HepG2 (cell line): ENCODE data around the gene GJD3. TPM values are rescaled to one million over a fixed set of nuclear protein-coding genes. Genes with fewer than 3 reads are reported as not detected.

Experiments used
- AHR ChIP-seq: IDR thresholded peaks from 2 replicates; pipeline ENCODE4 v1.6.1; 2018; ENCODE audit warnings: missing genetic modification reagents, missing compliant biosample characterization
- KLF11 ChIP-seq: IDR thresholded peaks from 2 replicates; pipeline ENCODE4 v1.6.1; 2016; ENCODE audit warnings: missing compliant biosample characterization
- NFYC ChIP-seq: IDR thresholded peaks from 2 replicates; pipeline ENCODE4 v1.6.1; 2016; ENCODE audit warnings: missing genetic modification reagents, missing compliant biosample characterization
- PAWR ChIP-seq: sonication (generic); formaldehyde crosslinking; IDR thresholded peaks from 2 replicates; pipeline ENCODE4 v1.4.0; 2020; ENCODE audit warnings: missing genetic modification reagents, mild to moderate bottlenecking, borderline replicate concordance
- SIN3A ChIP-seq: IDR thresholded peaks from 2 replicates; pipeline ENCODE4 v1.6.1; 2011; ENCODE audit warnings: low read depth, mild to moderate bottlenecking, control low read depth, low read length, borderline replicate concordance
- SP1 ChIP-seq, 2 experiments: fragments of 450-650 bp in 1 of 2; sonication (generic) in 1 of 2; formaldehyde crosslinking in 1 of 2; IDR thresholded peaks; 2 replicates each; pipeline versions ENCODE4 v1.4.0 to v1.6.1; 2016 to 2020; ENCODE audit warnings: missing genetic modification reagents in 1 of 2
- ZBTB7B ChIP-seq: sonication (generic); formaldehyde crosslinking; IDR thresholded peaks from 2 replicates; pipeline ENCODE4 v1.4.0; 2020; ENCODE audit warnings: missing genetic modification reagents
- ZNF296 ChIP-seq: sonication (generic); formaldehyde crosslinking; conservative IDR thresholded peaks from 2 replicates; pipeline ENCODE4 v1.5.0; 2020; ENCODE audit warnings: mild to moderate bottlenecking, missing genetic modification reagents
- ZNF350 ChIP-seq: sonication (generic); formaldehyde crosslinking; IDR thresholded peaks from 2 replicates; pipeline ENCODE4 v1.4.0; 2020; ENCODE audit warnings: mild to moderate bottlenecking, low read depth, missing genetic modification reagents, borderline replicate concordance
- ZNF672 ChIP-seq: sonication (generic); formaldehyde crosslinking; IDR thresholded peaks from 2 replicates; pipeline ENCODE4 v1.8.1; 2022; ENCODE audit warnings: missing genetic modification reagents
- ZNF678 ChIP-seq: sonication (generic); formaldehyde crosslinking; IDR thresholded peaks from 2 replicates; pipeline ENCODE4 v1.4.0; 2020; ENCODE audit warnings: mild to moderate bottlenecking, missing genetic modification reagents
- ZNF772 ChIP-seq: sonication (generic); formaldehyde crosslinking; IDR thresholded peaks from 2 replicates; pipeline ENCODE4 v1.5.0; 2020; ENCODE audit warnings: mild to moderate bottlenecking, missing genetic modification reagents
- polyA plus RNA-seq, 8 experiments: library from polyadenylated mRNA; depleted of rRNA in 3 of 8; stranded (reverse) in 7 of 8; unstranded in 1 of 8; fragments of >200 nt; fragmentation: Illumina TruSeq in 4 of 8; extraction: Trizol in 4 of 8; gene quantifications; 2 replicates each; pipeline versions ENCODE4 v1.2.1 to v1.2.3, GENCODE V29; 2011 to 2016; ENCODE audit warnings: low read depth in 4 of 8, missing spikeins in 1 of 8, mixed read lengths in 1 of 8; ENCODE audit not compliant: insufficient read depth in 1 of 8
- total RNA-seq, 5 experiments: library from RNA; depleted of rRNA; stranded (reverse); fragments of >200 nt; fragmentation: Illumina TruSeq; extraction: Trizol; gene quantifications; 2 replicates each; pipeline ENCODE4 v1.2.3, GENCODE V29; 2016; ENCODE audit warnings: low read depth in 1 of 5
- TF ChIP-seq, protein P1 (sequence below): IDR thresholded peaks from 2 replicates; pipeline ENCODE4 v1.6.1; 2016; ENCODE audit warnings: missing genetic modification reagents, missing compliant biosample characterization
- TF ChIP-seq, protein P2 (sequence below): sonication (generic); formaldehyde crosslinking; IDR thresholded peaks from 2 replicates; pipeline ENCODE4 v1.5.1; 2020; ENCODE audit warnings: missing genetic modification reagents, mild to moderate bottlenecking, borderline replicate concordance
- TF ChIP-seq, protein P3 (sequence below): sonication (generic); formaldehyde crosslinking; IDR thresholded peaks from 2 replicates; pipeline ENCODE4 v1.9.0; 2021; ENCODE audit warnings: mild to moderate bottlenecking, missing genetic modification reagents
- TF ChIP-seq, protein P4 (sequence below): sonication (generic); formaldehyde crosslinking; IDR thresholded peaks from 2 replicates; pipeline ENCODE4 v1.5.0; 2020; ENCODE audit warnings: missing genetic modification reagents, mild to moderate bottlenecking, borderline replicate concordance
- TF ChIP-seq, protein P5 (sequence below): IDR thresholded peaks from 2 replicates; pipeline ENCODE4 v1.6.1; 2012; ENCODE audit warnings: low read length, improper control_type of control experiment

The GJD3 gene
- total and polyA plus RNA-seq, 2 of the 13 experiments (the other 11 are each of a cell fraction or from before 2014, with no cell fraction given) = not detected

DNA sequence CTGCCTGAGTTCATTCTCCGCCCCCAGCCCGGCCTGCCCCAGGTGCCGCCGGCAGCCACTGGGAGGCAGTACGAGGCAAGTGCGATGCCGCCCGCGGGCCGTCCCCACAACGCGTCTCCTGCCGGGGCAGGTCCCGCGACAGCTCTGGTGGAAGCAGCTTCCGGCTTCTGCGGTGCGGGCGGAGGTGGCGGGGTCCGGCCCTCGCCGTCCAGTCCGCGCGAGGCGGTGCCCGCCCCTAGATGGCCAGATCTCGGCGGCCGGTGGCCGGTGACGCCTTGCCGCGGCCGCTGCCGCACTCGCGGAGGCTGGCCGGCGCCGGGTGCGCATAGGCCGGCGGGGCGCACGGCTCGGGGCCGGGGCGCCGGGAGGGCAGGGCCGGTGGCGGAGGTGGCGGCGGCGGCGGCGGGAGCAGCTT lies 1.8 kb downstream of the GJD3 start (continued):
- TF ChIP-seq, protein P1, sequence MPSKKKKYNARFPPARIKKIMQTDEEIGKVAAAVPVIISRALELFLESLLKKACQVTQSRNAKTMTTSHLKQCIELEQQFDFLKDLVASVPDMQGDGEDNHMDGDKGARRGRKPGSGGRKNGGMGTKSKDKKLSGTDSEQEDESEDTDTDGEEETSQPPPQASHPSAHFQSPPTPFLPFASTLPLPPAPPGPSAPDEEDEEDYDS (CRISPR knock-in tag) = peak; percentile 75
- peak; percentile 76; the same call in 1 of the 2 replicates for TF ChIP-seq AHR (CRISPR knock-in tag)
- TF ChIP-seq, protein P2, sequence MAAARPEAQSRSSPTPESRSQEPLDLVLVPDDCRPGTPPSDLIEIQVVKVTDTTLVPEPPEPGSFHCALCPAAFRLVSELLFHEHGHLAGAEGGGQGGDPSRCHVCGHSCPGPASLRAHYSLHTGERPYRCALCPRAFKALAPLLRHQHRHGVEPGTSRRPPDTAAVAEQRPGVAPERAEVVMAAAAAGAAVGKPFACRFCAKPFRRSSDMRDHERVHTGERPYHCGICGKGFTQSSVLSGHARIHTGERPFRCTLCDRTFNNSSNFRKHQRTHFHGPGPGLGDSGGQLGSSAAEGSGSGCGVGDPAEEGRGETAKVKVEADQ (CRISPR knock-in tag) = peak; percentile 89
- peak; percentile 72 for TF ChIP-seq ZNF350
- peak; percentile 76; the same call in 1 of the 2 replicates for TF ChIP-seq ZNF678
- TF ChIP-seq, protein P3, sequence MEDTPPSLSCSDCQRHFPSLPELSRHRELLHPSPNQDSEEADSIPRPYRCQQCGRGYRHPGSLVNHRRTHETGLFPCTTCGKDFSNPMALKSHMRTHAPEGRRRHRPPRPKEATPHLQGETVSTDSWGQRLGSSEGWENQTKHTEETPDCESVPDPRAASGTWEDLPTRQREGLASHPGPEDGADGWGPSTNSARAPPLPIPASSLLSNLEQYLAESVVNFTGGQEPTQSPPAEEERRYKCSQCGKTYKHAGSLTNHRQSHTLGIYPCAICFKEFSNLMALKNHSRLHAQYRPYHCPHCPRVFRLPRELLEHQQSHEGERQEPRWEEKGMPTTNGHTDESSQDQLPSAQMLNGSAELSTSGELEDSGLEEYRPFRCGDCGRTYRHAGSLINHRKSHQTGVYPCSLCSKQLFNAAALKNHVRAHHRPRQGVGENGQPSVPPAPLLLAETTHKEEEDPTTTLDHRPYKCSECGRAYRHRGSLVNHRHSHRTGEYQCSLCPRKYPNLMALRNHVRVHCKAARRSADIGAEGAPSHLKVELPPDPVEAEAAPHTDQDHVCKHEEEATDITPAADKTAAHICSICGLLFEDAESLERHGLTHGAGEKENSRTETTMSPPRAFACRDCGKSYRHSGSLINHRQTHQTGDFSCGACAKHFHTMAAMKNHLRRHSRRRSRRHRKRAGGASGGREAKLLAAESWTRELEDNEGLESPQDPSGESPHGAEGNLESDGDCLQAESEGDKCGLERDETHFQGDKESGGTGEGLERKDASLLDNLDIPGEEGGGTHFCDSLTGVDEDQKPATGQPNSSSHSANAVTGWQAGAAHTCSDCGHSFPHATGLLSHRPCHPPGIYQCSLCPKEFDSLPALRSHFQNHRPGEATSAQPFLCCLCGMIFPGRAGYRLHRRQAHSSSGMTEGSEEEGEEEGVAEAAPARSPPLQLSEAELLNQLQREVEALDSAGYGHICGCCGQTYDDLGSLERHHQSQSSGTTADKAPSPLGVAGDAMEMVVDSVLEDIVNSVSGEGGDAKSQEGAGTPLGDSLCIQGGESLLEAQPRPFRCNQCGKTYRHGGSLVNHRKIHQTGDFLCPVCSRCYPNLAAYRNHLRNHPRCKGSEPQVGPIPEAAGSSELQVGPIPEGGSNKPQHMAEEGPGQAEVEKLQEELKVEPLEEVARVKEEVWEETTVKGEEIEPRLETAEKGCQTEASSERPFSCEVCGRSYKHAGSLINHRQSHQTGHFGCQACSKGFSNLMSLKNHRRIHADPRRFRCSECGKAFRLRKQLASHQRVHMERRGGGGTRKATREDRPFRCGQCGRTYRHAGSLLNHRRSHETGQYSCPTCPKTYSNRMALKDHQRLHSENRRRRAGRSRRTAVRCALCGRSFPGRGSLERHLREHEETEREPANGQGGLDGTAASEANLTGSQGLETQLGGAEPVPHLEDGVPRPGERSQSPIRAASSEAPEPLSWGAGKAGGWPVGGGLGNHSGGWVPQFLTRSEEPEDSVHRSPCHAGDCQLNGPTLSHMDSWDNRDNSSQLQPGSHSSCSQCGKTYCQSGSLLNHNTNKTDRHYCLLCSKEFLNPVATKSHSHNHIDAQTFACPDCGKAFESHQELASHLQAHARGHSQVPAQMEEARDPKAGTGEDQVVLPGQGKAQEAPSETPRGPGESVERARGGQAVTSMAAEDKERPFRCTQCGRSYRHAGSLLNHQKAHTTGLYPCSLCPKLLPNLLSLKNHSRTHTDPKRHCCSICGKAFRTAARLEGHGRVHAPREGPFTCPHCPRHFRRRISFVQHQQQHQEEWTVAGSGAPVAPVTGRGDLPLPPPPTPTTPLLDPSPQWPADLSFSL = peak; percentile 78; the same call in 1 of the 2 replicates
- TF ChIP-seq, protein P4, sequence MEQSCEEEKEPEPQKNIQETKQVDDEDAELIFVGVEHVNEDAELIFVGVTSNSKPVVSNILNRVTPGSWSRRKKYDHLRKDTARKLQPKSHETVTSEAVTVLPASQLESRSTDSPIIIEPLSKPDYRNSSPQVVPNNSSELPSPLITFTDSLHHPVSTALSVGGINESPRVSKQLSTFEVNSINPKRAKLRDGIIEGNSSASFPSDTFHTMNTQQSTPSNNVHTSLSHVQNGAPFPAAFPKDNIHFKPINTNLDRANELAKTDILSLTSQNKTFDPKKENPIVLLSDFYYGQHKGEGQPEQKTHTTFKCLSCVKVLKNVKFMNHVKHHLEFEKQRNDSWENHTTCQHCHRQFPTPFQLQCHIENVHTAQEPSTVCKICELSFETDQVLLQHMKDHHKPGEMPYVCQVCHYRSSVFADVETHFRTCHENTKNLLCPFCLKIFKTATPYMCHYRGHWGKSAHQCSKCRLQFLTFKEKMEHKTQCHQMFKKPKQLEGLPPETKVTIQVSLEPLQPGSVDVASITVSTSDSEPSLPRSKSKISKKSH (CRISPR knock-in tag) = peak; percentile 46; the same call in 1 of the 2 replicates
- peak; percentile 90; the same call in 1 of the 2 replicates for TF ChIP-seq ZNF772
- TF ChIP-seq SP1 (IDR thresholded peaks at IDR 0.05) = no peak
- TF ChIP-seq SP1 (CRISPR knock-in tag; IDR thresholded peaks at IDR 0.05) = peak; percentile 80; the same call in 1 of the 2 replicates
- TF ChIP-seq ZNF296 (CRISPR knock-in tag) = no peak
- 0 out of 2 replicates have a peak, but pooled peaks have one; percentile 82 for TF ChIP-seq PAWR (CRISPR knock-in tag)
- TF ChIP-seq ZNF672 (CRISPR knock-in tag) = peak; percentile 76
- TF ChIP-seq SIN3A = no peak
- TF ChIP-seq NFYC (CRISPR knock-in tag) = peak; percentile 49; the same call in 1 of the 2 replicates
- TF ChIP-seq, protein P5, sequence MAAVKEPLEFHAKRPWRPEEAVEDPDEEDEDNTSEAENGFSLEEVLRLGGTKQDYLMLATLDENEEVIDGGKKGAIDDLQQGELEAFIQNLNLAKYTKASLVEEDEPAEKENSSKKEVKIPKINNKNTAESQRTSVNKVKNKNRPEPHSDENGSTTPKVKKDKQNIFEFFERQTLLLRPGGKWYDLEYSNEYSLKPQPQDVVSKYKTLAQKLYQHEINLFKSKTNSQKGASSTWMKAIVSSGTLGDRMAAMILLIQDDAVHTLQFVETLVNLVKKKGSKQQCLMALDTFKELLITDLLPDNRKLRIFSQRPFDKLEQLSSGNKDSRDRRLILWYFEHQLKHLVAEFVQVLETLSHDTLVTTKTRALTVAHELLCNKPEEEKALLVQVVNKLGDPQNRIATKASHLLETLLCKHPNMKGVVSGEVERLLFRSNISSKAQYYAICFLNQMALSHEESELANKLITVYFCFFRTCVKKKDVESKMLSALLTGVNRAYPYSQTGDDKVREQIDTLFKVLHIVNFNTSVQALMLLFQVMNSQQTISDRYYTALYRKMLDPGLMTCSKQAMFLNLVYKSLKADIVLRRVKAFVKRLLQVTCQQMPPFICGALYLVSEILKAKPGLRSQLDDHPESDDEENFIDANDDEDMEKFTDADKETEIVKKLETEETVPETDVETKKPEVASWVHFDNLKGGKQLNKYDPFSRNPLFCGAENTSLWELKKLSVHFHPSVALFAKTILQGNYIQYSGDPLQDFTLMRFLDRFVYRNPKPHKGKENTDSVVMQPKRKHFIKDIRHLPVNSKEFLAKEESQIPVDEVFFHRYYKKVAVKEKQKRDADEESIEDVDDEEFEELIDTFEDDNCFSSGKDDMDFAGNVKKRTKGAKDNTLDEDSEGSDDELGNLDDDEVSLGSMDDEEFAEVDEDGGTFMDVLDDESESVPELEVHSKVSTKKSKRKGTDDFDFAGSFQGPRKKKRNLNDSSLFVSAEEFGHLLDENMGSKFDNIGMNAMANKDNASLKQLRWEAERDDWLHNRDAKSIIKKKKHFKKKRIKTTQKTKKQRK = no peak
- TF ChIP-seq KLF11 (CRISPR knock-in tag) = peak; percentile 71; the same call in 1 of the 2 replicates
- TF ChIP-seq ZBTB7B (CRISPR knock-in tag) = peak; percentile 89
